ENCODE measurements around the gene ZNF335. TPM values are rescaled to one million over a fixed set of nuclear protein-coding genes. Genes with fewer than 3 reads are reported as not detected.
"Not testable (repeated sequence)": the region's sequence is repeated elsewhere in the genome, so short reads cannot be mapped to it uniquely, and the experiment has no call there.

ZNF335 gene
- total RNA-seq, 1 donor from 2014 or later = 22.3 TPM

- DNase-seq (ENCODE audit: low spot score) = no peak
- intact Hi-C loops (cut with DNase I) = no loop called here
- no peak for ATAC-seq
Observed at GRCh38 chr20:46002008-46002407, 30.0 kb upstream of the ZNF335 start.

DNA sequence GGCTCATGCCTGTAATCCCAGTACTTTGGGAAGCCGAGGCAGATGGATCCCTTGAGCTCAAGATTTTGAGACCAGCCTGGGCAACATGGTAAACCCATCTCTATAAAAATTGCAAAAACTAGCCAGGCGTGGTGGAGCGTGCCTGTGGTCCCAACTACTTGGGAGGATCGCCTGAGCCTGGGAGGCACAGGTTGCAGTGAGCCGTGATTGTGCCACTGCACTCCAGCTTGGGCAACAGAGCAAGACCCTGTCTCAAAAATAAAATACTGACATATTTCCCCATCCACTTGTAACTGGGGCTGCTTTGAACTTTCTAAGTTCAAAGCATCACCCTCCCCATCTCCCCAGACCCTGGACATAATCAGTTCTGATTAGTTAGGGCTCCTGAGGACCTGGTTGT is 29.5 kb upstream of the ZNF335 start:
- ATAC-seq (no peak), DNase-seq (ENCODE audit: low spot score) (no peak)
- intact Hi-C loops (cut with DNase I) = no loop called here

GRCh38 chr20:46000262-46000996 is 28.4 kb upstream of the ZNF335 start:
- ATAC-seq = no peak
- DNase-seq (ENCODE audit: low spot score) = no peak
- intact Hi-C loops (cut with DNase I) = no loop called here

- no peak for ATAC-seq
- no peak for DNase-seq (ENCODE audit: low spot score)
- intact Hi-C loops (cut with DNase I) = loop anchor here (5.0 kb wide), 1 partner anchor 788 kb away; no protein-coding TSS in a partner anchor
Observed at GRCh38 chr20:45999557-46000261, 27.7 kb upstream of the ZNF335 start.

- peak; percentile 68 for ATAC-seq
- intact Hi-C loops (cut with DNase I) = loop anchor here (5.0 kb wide), 1 partner anchor 789 kb away; no protein-coding TSS in a partner anchor
- no peak for DNase-seq (ENCODE audit: low spot score)
Observed at GRCh38 chr20:45998761-45999160, 26.8 kb upstream of the ZNF335 start.

GRCh38 chr20:45998337-45998736 is 26.3 kb upstream of the ZNF335 start:
- DNase-seq (ENCODE audit: low spot score) (no peak), ATAC-seq (peak; percentile 74)
- intact Hi-C loops (cut with DNase I) = loop anchor here (5.0 kb wide), 1 partner anchor 789 kb away; no protein-coding TSS in a partner anchor

DNA sequence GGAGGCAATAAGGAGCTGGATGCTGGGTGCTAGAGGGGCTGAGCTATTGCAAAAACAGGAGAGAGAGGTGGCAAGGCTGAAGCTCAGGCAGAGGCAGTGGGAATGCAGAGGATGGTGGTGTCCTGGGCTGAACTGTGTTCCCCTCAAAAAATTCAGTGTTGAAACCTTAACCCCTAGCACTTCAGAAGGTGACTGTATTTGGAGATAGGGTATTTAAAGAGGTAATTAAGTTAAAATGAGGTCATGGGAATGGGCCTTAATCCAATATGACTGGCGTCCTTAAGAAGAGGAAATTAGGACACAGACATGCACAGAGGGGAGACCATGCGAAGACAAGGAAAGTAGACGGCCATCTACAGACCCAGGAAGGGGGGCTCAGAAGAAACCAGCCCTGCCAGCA is 25.2 kb upstream of the ZNF335 start:
- ATAC-seq (no peak), DNase-seq (ENCODE audit: low spot score) (no peak)
- intact Hi-C loops (cut with DNase I) = loop anchor here (5.0 kb wide), 1 partner anchor 790 kb away; no protein-coding TSS in a partner anchor

- intact Hi-C loops (cut with DNase I) = loop anchor here (5.0 kb wide), 1 partner anchor 792 kb away; no protein-coding TSS in a partner anchor
- not testable (repeated sequence) for ATAC-seq; DNase-seq (ENCODE audit: low spot score)
Observed at GRCh38 chr20:45995495-45996097, 23.6 kb upstream of the ZNF335 start.

- intact Hi-C loops (cut with DNase I) = loop anchor here (5.0 kb wide), 1 partner anchor 792 kb away; no protein-coding TSS in a partner anchor
- no peak for ATAC-seq
- no peak for DNase-seq (ENCODE audit: low spot score)
Observed at GRCh38 chr20:45994761-45995493, 22.9 kb upstream of the ZNF335 start.

GRCh38 chr20:45993197-45993951 is 21.4 kb upstream of the ZNF335 start:
- intact Hi-C loops (cut with DNase I) = no loop called here
- no peak for DNase-seq (ENCODE audit: low spot score)
- no peak for ATAC-seq

DNA sequence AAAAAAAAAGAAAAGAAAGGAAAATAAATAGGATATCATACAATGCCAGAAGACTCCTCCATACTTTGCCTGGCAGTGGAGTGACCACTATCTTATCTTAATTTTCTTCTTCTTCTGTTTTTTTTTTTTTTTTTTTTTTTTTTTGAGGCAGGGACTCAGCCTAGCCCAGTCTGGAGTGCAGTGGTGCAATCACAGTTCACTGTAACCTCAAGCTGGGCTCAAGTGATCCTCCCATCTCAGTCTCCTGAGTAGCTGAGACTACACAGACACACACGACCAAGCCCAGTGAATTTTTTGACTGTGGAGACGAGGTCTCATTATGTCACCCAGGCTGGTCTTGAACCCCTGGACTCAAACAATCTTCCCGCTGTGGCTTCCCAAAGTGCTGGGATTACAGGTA is 19.6 kb upstream of the ZNF335 start:
- ATAC-seq = no peak
- no peak for DNase-seq (ENCODE audit: low spot score)
- intact Hi-C loops (cut with DNase I) = no loop called here

DNA sequence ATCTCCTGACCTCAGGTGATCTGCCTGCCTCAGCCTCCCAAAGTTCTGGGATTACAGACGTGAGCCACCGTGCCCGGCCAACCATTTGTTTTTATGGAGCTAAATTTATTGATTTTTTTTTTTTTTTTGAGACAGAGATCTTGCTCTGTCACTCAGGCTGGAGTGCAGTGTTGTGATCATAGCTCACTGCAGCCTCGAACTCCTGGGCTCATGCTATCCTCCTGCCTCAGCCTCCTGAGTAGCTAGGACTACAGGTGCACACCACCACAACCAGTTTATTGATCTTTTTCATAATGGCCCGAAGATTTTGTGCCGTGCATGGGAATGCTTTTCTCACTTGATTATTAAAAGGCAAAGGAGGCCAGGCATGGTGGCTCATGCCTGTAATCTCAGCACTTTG is 16.8 kb upstream of the ZNF335 start:
- intact Hi-C loops (cut with DNase I); DNase-seq (ENCODE audit: low spot score); ATAC-seq: not testable (repeated sequence)

- ATAC-seq (peak; percentile 82), DNase-seq (ENCODE audit: low spot score) (peak; percentile 82)
- intact Hi-C loops (cut with DNase I) = no loop called here
Observed at GRCh38 chr20:45987108-45987780, 15.2 kb upstream of the ZNF335 start.

DNA sequence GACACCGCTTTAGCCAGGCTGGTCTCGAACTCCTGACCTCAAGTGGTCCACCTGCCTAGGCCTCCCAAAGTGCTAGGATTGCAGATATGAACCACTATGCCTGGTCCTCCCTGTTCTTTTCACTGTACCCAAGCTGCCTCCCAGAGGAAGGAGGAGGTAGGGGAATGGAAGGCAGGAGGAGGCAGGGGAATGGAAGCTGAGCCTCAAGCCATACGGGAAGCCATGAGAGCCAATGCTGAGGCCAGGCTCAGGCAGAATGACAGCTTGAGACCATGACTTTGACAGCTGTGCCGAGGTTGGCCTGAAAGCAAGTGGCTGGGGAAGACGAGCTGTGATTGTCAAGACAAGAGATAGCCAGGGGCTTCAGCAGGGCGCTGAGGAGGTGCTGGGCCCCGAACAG is 13.6 kb upstream of the ZNF335 start:
- ATAC-seq (no peak), DNase-seq (ENCODE audit: low spot score) (no peak)
- intact Hi-C loops (cut with DNase I) = no loop called here

DNA sequence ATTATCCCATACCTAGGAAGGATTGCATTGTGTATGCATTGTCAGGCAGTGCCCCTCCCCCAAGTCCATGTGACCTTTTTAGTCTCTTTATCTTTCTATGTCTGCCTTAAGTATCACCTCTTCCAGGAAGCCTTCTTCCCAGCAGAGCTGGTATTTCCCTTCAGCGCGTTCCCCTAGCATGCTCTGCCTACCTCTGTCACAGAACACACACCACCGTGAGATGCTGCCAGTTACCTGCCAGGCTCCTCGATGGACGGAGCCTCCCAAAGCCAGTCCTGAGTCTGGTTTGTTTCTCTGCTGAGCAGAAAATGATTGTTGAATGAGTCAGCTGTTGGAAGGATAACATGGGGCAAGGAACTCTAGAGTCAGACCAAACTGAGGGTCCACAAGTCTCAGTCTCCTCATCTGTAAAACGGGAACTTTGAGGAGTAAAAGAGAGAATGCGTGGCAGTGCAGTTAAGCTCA is 11.3 kb upstream of the ZNF335 start:
- no peak for ATAC-seq
- DNase-seq (ENCODE audit: low spot score) = no peak
- intact Hi-C loops (cut with DNase I) = no loop called here

- intact Hi-C loops (cut with DNase I) = no loop called here
Observed at GRCh38 chr20:45981261-45981660, 9.3 kb upstream of the ZNF335 start.

GRCh38 chr20:45976086-45976485 is 4.1 kb upstream of the ZNF335 start:
- intact Hi-C loops (cut with DNase I) = no loop called here
- ATAC-seq (no peak), DNase-seq (ENCODE audit: low spot score) (peak; percentile 25)

More at GRCh38 chr20:45981261-45981660, 9.3 kb upstream of the ZNF335 start:
- DNase-seq (ENCODE audit: low spot score) (no peak), ATAC-seq (no peak)

DNA sequence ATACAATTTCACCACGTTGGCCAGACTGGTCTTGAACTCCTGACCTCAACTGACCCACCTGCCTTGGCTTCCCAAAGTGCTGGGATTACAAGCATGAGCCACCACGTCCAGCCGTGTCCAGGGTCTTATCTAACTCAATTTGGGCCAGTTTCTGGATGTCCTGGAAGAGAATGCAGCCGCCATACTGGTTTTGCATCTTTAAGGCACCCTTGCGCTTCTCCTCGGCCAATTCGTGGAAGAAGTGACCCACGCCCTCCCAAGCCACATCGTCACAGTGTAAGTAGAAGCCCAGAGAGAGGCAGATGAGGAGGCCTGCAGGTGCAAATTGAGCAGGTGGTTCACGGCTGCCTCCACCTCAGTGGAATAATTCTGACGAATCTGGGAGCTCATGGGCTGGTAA is 3.7 kb upstream of the ZNF335 start:
- DNase-seq (ENCODE audit: low spot score) = peak; percentile 45
- no peak for ATAC-seq
- intact Hi-C loops (cut with DNase I) = no loop called here
